GM10266 (cell line): ENCODE measurements around the gene NPEPPS.
"Not testable (repeated sequence)": the region's sequence is repeated elsewhere in the genome, so short reads cannot be mapped to it uniquely, and the experiment has no call there.

ENCODE experiments used
- DNase-seq: peaks from one replicate; pipeline ENCODE4 v3.0.0; 2012; ENCODE audit errors: extremely low spot score
- CTCF ChIP-seq: IDR thresholded peaks from 2 replicates; pipeline ENCODE4 v1.5.1; 2012; ENCODE audit warnings: mild to moderate bottlenecking, low read depth; ENCODE audit not compliant: control insufficient read depth, insufficient read depth; ENCODE audit errors: missing control alignments

NPEPPS gene

GRCh38 chr17:47560517-47561043, 29.7 kb downstream of the NPEPPS start:
- not testable (repeated sequence) for DNase-seq

- DNase-seq: not testable (repeated sequence)
Observed at GRCh38 chr17:47561698-47562405, 30.9 kb downstream of the NPEPPS start.

GRCh38 chr17:47562406-47562705, 31.4 kb downstream of the NPEPPS start:
- not testable (repeated sequence) for DNase-seq

- not testable (repeated sequence) for DNase-seq
Observed at GRCh38 chr17:47567261-47567660, 36.4 kb downstream of the NPEPPS start.

GRCh38 chr17:47572561-47572960, 41.7 kb downstream of the NPEPPS start:
- DNase-seq: not testable (repeated sequence)

GRCh38 chr17:47582416-47582815, 51.5 kb downstream of the NPEPPS start:
- not testable (repeated sequence) for DNase-seq

- not testable (repeated sequence) for DNase-seq
Observed at GRCh38 chr17:47586378-47587055, 55.6 kb downstream of the NPEPPS start.

GRCh38 chr17:47593522-47593921, 62.6 kb downstream of the NPEPPS start:
- DNase-seq: not testable (repeated sequence)

GRCh38 chr17:47603830-47604597, 73.1 kb downstream of the NPEPPS start:
- no peak for TF ChIP-seq CTCF
- no peak for DNase-seq

- no peak for TF ChIP-seq CTCF
- DNase-seq: no peak
Observed at GRCh38 chr17:47604598-47604927, 73.7 kb downstream of the NPEPPS start.

GRCh38 chr17:47605011-47605410, 74.1 kb downstream of the NPEPPS start:
- DNase-seq: no peak
- TF ChIP-seq CTCF: no peak
